GM12892 (cell line): ENCODE results near the gene NUDCD3.

Experiments used
- DNase-seq: peaks from one replicate; pipeline ENCODE4 v3.0.0; 2011; ENCODE audit not compliant: insufficient read length
- FAIRE-seq: peaks from 2 replicates; lab custom pipeline; 2011; peaks lifted over from hg19 to GRCh38; lab: Jason Lieb, UNC
- POLR2A ChIP-seq: IDR thresholded peaks from 2 replicates; pipeline ENCODE4 v1.6.1; 2011; ENCODE audit warnings: low read depth, low read length, control low read depth
- POLR2AphosphoS5 ChIP-seq: IDR thresholded peaks from 2 replicates; pipeline ENCODE4 v1.6.1; 2011; ENCODE audit warnings: low read depth, low read length, control low read depth
- TAF1 ChIP-seq: IDR thresholded peaks from 2 replicates; pipeline ENCODE4 v1.6.1; 2011; ENCODE audit warnings: low read depth, mild to moderate bottlenecking, control low read depth, low read length, borderline replicate concordance

Gene NUDCD3

DNA sequence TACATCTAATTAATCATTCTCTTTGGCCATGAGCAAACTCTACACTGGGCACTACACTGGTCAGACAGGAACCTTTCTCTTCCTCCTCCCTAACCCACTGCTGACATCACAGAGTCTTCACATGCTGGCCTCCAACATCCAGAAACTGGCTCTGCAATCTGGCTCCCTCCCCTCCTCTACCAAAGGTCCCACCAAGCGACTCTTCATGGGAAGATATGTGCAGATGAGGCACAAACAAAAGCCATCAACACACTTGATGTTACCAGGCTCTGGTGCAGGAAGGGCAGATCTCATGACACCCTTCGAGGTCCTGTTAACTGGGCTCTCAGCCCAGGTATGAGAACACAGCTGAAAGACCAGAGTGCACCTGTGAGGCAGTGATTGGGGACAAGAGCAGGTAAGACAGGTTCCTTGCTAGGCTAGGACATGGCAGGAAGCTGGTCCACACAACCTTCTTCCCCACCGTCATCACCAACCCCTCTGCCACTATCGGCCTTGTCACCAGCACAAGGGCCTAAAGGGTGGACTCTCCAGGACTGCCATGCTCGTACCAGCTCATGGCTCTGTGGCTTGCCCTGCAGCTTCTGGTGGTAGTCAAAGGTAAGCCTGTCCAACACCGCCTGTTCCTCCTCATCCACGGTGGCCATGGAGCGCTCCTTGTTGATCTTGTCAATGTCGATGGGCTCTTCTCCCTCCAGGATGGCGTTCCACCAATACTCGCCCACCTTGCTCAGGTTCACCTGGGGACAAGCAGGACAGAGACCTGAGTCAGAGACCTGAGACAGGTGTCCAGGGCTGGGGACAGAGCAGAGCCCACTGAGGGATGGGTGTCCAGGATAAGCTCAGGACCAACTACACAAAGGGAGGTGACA, 98.5 kb downstream of the NUDCD3 start:
- TF ChIP-seq TAF1, result no peak
- TF ChIP-seq POLR2A, result no peak
- TF ChIP-seq POLR2AphosphoS5, result no peak
- DNase-seq (no peak), FAIRE-seq (no peak)

DNA sequence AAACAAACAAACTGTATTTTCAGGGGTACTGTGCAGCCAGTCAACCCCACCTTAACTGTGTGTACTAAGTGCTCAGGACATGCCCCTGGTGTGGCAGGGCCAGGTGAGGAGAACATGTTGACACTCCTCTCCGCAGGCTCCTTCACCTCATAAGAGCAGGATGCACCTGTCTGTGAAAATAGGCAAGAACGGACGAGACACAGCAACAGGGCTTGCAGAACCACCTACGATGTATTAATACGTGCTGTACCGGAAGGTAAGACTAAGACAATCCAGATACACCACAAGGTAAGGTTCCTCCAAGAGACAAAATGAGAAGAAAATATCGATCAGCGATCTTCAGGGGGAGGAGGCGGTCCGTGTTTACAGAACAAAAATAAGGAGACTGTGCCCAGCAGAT, 99.3 kb downstream of the NUDCD3 start:
- no peak for TF ChIP-seq TAF1
- TF ChIP-seq POLR2A, result no peak
- TF ChIP-seq POLR2AphosphoS5, result no peak
- no peak for FAIRE-seq

DNA sequence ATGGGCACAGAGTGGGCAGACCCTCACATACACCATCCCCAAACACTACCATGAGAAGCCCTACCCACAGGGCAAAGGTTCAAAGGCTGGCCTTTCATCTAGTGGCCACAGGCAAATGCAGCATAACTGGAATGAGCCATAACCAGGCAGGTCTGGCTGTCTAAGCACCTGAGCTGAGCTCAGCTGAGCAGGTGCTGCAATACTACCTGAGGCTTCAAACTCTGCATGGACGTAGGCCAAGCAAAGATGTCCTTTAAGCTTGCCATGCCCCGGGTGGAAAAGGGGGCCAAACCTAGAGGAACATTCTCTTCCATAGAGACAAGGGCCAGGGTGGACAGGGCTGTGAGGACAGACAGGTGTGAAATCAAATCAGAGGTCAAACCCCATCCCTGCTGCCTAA, 99.8 kb downstream of the NUDCD3 start:
- DNase-seq, result no peak
- TF ChIP-seq TAF1, result no peak
- no peak for TF ChIP-seq POLR2AphosphoS5
- no peak for TF ChIP-seq POLR2A
- no peak for FAIRE-seq

More for the DNA sequence above, 99.3 kb downstream of the NUDCD3 start:
- DNase-seq, result no peak

DNA sequence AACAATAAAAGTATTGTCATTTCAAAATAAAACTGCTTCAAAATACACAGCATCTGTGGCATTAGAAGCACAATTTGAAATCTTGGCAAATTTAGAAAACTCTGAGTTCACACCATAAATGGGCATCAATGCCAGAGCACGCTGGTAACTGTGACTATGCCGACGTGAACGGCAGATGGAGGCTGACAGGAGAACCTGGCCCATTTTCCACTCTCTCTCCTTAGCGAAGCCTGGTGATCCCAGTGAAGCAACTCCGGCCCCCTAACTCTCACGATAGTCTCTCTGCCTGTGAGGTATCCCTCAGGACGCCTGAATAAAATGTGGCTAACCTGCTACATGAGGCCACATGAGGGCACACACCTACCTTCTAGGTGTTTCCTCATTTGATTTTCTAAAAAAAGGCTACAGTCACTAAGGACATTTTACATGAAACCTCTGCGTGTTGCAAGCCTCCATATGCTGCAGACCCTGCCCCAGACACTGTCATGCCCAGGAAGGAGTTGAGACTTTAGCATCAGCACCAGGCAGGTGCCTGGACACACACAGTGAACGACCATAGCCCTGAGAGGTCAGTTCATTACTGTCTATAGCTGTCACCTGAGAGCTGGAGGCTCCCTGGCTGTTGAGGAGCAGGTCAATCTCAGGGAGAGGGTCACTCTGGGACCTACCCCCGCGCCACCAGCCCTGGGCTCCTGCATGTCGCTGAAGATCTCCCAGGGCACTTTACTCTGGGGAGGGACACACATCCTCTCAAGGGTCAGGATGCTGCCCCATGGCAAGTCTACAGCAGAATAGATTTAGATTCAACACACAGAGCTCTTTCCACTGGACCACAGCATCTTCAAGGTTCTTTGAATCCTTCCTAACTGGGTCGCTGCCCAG, 102.1 kb downstream of the NUDCD3 start:
- no peak for FAIRE-seq

DNA sequence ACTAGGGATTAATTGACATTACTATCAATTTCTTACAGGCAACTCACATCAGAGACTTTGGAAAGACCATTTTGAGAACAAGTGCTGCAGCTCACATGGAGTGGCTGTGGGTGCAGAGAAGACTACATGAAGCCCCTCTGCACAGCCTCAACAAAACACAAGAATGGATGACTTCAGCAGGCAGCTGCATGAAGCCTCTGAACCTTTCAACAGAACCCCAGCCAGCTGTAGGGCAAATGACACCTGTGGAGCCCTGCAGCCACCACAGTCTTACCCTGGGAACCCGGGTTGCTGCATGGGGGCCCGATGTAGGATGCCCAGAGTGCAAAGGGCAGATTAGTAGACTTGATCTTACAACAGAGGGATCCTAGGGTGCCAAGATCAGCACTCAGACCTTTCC, 103.1 kb downstream of the NUDCD3 start:
- no peak for FAIRE-seq
- no peak for DNase-seq
- TF ChIP-seq TAF1, result no peak
- no peak for TF ChIP-seq POLR2A
- no peak for TF ChIP-seq POLR2AphosphoS5

More for the DNA sequence above, 102.1 kb downstream of the NUDCD3 start:
- TF ChIP-seq POLR2A (no peak), TAF1 (no peak), POLR2AphosphoS5 (no peak)
- DNase-seq, result no peak

DNA sequence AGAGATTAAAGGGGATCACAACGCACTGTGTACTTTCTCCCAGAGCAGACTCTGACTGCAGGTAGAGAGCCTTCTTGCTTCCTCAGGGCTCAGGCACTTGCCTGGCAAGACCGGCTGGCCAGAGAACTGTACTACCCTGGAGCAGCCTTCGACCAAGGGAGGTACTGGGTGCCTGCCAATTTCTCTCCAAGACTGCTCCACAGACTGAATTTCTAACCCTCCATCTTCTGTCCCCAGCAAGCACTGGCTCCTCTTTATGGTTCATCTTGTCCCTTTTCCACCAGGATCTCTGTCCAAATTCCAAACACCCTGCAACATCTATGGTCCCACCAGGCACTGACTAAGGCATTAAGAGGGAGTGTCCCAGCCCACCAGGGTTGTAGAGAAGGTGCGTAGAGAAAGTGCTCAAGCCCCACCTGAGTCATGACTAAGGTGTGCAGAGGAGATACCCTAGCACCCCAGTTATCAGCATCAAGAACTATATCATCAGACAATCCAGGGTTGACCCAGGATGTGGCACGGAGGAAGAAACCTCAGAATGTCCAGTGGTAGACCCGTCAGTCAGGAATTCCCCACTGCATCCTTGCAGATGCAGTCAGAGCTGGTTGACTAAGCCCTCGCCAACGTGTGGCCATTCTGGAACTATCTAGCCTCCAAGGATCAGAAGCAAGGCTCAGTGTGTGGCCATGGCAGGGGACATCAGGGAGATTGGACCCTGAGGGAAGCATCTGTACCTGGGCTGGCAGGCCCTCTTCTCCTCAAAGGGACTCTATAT, 104.1 kb downstream of the NUDCD3 start:
- TF ChIP-seq POLR2A, result no peak
- no peak for FAIRE-seq

DNA sequence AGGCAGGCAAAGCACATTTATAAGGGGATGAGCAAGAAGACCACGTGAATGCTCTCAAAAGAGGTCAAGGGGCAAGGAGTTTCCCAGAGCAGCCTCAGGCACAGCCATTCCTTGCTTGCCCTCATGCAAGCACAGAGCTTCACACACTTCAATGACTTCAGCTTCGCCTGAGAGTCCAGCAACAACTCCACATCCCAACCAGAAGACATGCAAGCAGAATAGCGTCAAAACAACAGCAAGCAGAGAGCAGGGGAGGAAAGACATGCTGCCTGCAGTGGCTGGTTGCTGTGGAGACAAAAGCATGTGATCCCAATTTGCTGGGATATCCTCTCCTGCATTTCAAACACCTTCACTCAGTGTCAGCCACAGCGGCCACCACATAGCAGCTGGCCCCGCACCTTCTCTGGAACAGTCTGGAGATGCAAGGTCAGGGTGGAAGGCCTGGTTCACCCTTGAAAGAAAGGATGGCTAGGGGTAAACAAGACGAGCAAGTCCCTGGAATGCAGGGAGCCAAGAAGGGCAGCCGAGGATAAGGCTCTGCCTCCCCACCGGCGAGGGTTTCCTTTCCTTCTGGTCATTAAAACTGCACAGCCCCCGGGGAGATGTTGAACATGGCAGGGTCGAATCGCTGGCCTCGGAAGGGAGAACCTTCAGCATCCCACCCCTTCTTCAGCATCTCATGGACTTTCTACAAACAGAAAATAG, 104.9 kb downstream of the NUDCD3 start:
- TF ChIP-seq POLR2A (no peak), TAF1 (no peak), POLR2AphosphoS5 (no peak)
- DNase-seq (no peak), FAIRE-seq (no peak)

More for the DNA sequence above, 104.1 kb downstream of the NUDCD3 start:
- no peak for DNase-seq

DNA sequence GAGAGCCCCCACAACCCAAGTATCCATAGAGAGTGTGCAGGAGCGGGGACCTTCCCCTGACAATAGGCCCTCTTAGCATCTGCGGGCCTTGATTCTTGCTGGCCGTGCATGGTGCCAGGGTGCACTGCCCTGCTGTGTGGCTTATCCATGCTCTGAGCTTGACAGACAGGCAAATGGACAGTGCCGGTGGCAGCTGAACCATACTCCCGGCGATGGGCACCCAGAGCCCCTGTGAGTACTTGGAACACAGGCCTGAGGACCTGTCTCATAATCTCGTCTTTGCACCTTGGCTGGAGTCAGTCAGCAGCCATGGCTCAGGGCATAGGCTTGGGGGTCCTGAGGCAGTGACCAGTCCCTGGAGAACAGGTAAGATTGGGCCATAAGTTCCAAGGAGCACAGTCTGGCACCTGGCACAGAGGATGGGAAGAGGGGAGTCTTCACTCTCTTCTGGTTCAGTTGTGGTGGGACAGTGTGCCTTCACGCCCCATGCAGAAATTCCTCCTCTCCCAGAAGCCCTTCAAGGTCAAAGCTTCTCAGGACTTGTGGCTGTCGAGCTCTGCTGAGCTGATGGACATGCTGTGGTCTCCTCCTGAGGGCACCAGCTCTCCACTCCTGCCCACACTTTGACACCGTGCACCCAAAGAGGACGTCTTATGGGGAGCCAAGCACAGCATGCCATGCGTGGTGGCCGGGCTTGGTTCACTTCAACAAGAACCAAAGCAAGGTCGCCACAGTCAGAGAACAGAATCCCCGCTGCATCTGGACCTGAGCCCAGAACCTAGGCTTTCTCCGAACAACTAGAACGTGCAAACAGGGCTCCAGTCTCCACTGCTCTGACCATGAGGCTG, 105.6 kb downstream of the NUDCD3 start:
- no peak for FAIRE-seq
- TF ChIP-seq TAF1 (no peak), POLR2A (no peak)
- DNase-seq, result no peak

DNA sequence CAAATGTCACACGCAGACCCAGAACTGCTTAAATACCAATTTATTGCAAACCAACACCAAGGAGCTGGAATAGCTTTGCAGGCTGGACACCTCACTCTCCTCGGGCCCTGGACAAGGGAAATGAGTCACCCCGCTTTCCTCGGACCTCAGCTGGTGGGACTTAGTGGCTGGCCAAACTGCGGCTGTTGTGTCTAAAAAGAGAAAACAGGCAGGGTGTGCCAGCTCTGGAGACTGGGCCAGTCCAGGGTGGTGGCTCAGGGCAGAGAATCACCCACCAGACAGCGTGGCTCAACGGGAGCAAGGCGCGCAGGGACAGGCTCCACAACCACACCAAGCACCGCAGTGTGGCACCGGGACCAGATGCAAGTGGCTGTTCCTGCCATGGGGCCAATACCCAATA, 106.9 kb downstream of the NUDCD3 start:
- no peak for TF ChIP-seq POLR2A
- no peak for TF ChIP-seq POLR2AphosphoS5
- TF ChIP-seq TAF1, result no peak
- FAIRE-seq (no peak), DNase-seq (no peak)

DNA sequence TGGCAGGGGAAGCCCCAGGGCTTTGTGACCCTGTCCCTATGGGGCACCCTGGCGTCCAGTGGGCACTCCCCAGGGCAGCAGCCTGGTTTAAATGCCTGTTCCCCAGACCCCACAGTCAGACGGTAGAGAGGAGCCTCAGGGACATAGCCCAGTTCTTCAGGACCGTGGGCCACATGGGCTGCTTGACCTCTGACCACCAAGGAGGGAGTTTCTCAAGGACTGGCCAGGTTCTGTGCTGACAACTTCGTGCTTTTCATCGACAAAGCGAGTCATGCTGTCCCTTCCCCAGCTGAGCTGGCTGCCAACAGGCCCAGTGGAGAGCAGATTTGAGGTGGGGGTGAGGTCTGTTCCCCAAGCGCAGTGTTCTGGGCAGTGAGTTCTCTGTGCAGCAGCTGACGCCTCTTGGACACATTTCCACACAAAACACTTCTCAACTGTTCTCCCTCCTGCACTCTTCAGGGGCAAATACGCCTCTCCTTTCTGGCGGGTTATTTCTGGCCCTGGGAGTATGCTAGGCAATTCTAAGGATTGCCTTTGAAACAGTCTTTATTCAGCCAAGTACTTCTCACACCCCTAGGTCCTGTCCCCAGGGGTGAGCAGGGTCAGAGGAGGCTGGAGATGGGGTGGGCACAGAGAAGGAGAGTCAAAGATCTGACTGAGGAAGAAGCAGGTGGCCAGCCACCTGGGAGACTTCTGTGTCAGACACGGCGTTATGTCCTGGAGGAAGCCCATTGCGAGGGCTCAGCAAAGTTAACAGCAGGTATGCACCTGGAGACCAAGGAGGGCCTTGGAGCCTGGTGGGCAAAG, 107.8 kb downstream of the NUDCD3 start:
- no peak for TF ChIP-seq POLR2A
- no peak for TF ChIP-seq TAF1
- TF ChIP-seq POLR2AphosphoS5, result no peak
- FAIRE-seq (no peak), DNase-seq (no peak)
